Aortic smooth muscle cell (primary cell): ENCODE results near the gene TRIM9. TPM values are rescaled to one million over a fixed set of nuclear protein-coding genes. Genes with fewer than 3 reads are reported as not detected.

Experiments used
- total RNA-seq: library from RNA; depleted of rRNA; stranded (reverse); fragments of >200 nt; gene quantifications from 2 replicates; pipeline ENCODE4 v1.2.3, GENCODE V29; 2014

The TRIM9 gene
- 0.19 and 0.26 TPM in 2 replicates for total RNA-seq

GRCh38 chr14:51094901-51095853 lies at the start of gene TRIM9:
Gene TRIM9 (minus strand): TSS chr14:51095105. CDS start chr14:51094939, 166 bp downstream.

DNA sequence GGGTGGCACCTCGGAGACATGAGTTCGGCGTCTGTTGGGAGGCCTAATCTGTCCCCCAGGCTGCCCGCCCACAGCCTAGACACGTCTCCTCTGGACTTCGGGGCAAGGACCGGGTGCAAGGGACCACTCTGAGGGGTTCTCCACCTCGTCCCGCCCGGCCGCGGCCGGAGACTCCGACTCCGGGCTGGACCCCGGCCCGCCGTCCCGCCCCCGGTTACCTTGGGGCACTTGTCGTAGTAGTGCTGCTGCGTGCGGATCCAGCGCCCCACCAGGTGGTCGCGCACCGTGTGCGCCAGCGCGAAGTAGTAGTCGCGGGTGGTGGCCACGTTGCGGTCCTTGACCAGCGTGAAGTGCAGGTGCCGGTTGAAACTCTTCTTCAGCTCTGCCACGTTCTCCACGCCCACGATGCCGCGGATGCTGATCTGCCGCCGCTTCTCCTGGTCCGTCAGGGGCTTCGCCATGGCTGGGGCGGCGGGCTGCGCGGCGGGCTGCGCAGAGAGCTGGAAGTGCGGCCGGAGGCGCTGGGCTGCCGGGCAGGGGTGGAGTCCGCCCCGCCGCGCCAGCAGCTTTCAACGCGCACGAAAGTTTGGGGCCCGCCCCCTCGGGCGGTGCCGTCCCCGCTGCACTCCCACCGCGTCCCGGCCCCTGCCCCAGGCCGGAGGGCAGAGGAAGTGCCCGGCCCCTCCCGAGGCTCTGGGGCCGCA lies 150.8 kb downstream of the TRIM9 start, which contains the start of gene PYGL:
TSS of gene PYGL (minus strand) at position 541 of the 704 bp plus-strand sequence. CDS start at position 461, 80 bp downstream.

Other genes starting within 250 kb of the TRIM9 start
- not detected in 2 replicates for gene ABHD12B, start 223.1 kb downstream of the TRIM9 start, total RNA-seq
- gene PYGL, start 150.6 kb downstream of the TRIM9 start, total RNA-seq: 23.0 and 31.6 TPM in 2 replicates
- 38.7 and 42.1 TPM in 2 replicates for gene TMX1, start 145.1 kb upstream of the TRIM9 start, total RNA-seq